A673 (cell line): ENCODE measurements around the gene AFAP1.

Experiments
- EZH2 ChIP-seq: fragments of 200-600 bp; sonication (generic); IDR thresholded peaks from 2 replicates; pipeline ENCODE4 v1.6.1; 2017; ENCODE audit warnings: borderline replicate concordance, low read depth, mild to moderate bottlenecking, mixed read lengths, antibody characterized with exemption, low read length; ENCODE audit not compliant: poor library complexity, severe bottlenecking
- TF ChIP-seq, protein P1 (sequence below): fragments of 300-800, 200-600 bp; sonication (generic); conservative IDR thresholded peaks from 2 replicates; pipeline ENCODE4 v1.5.1; 2017; ENCODE audit warnings: low read depth, mild to moderate bottlenecking, antibody characterized with exemption, low read length, moderate library complexity, mixed read lengths

DNA sequence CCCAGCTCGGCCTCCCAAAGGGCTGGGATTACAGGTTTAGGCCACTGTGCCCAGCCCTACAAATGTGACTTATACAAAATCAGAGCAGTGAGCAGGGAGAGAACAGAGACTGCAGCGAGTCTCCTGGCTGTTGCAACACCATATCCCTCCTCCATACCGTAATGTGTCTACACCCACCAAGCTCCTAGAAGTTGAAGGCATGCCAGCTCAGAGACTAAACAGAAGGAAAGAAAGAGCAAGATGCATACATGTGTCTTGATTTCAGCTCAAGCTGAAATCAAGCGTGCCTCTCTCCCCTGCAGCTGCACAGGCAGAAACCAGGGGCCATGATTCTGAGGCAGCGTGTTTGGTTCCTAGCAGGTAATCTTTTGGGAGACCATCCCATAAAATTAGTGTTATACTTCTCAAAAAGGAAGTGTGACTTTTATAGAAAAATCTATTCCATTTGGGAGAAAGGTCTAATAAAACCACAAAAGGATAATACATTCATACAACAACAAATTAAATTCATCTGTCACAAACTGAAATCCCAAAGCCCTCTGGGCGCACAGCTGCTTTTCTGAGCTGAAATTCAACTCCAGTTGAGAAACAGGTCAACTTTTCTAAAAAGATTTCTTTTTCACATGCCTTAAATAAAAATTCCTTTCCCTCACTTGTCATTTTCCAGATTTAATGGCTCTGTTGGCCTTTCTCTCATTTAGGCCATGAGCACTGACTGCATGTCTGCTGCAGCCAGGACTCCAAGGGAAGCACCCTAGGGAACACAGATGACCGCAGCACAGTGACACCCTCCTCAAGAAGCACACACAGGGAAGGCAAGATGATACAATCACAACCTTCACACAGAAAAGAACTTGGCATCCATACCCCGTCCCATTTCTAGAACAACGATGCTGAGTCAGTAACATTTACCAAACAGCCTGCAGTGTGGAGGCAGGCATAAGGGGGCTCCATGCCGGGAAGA, 34.4 kb downstream of the AFAP1 start:
- TF ChIP-seq, protein P1, sequence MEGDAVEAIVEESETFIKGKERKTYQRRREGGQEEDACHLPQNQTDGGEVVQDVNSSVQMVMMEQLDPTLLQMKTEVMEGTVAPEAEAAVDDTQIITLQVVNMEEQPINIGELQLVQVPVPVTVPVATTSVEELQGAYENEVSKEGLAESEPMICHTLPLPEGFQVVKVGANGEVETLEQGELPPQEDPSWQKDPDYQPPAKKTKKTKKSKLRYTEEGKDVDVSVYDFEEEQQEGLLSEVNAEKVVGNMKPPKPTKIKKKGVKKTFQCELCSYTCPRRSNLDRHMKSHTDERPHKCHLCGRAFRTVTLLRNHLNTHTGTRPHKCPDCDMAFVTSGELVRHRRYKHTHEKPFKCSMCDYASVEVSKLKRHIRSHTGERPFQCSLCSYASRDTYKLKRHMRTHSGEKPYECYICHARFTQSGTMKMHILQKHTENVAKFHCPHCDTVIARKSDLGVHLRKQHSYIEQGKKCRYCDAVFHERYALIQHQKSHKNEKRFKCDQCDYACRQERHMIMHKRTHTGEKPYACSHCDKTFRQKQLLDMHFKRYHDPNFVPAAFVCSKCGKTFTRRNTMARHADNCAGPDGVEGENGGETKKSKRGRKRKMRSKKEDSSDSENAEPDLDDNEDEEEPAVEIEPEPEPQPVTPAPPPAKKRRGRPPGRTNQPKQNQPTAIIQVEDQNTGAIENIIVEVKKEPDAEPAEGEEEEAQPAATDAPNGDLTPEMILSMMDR, result no peak
- TF ChIP-seq EZH2, result no peak
